ENCODE results near the gene ROCK2. TPM values are rescaled to one million over a fixed set of nuclear protein-coding genes. Genes with fewer than 3 reads are reported as not detected.

Gene ROCK2
- total and polyA plus RNA-seq, 2 of the 8 experiments (the other 6 are each of a cell fraction or from before 2014, with no cell fraction given): 2.7 to 29.0 TPM

GRCh38 chr2:11157731-11158130 is 186.7 kb downstream of the ROCK2 start:
- H3K27ac ChIP-seq (ENCODE audit: low read depth, low read length): no peak overlapping the region
- no peak overlapping the region for H4K5ac ChIP-seq (ENCODE audit: insufficient read length, low read depth, low read length)
- no peaks in the 10 kb centered on the region for H3K9me3 ChIP-seq (ENCODE audit: insufficient read depth in 2 of 2, low read depth in 1 of 2, low read length in 1 of 2)
- no peak overlapping the region for H3K23ac ChIP-seq (ENCODE audit: insufficient read length)
- peaks cover 0 to 13% (median 9%) of the 10 kb centered on the region in 4 experiments; a peak in 5 of 7 replicates for H3K27me3 ChIP-seq (replicated peaks in 1 of 4; ENCODE audit: control insufficient read depth in 3 of 4, extremely low read depth in 1 of 4, insufficient read depth in 3 of 4, low read length in 3 of 4)
- H3K4me2 ChIP-seq (ENCODE audit: insufficient read depth in 1 of 2, low read depth in 2 of 2, low read length in 2 of 2): no peak overlapping the region
- H3K14ac ChIP-seq (ENCODE audit: insufficient read length): no peak overlapping the region
- no peak overlapping the region for H3K4me3 ChIP-seq (ENCODE audit: extremely low read depth in 1 of 4, insufficient read depth in 2 of 4, low read depth in 3 of 4, low read length in 4 of 4)
- H3K36me3 ChIP-seq (ENCODE audit: control insufficient read depth in 2 of 4, insufficient read depth in 4 of 4, low read length in 3 of 4): no peaks in the 10 kb centered on the region
- no peak overlapping the region for H3K4ac ChIP-seq (replicated peaks; ENCODE audit: insufficient read length, low read depth, low read length)
- H4K91ac ChIP-seq (replicated peaks; ENCODE audit: insufficient read length, low read length): no peak overlapping the region
- H2BK20ac ChIP-seq (ENCODE audit: low read length): no peak overlapping the region
- no peaks in the 10 kb centered on the region for H3K79me1 ChIP-seq (ENCODE audit: low read depth, low read length)
- H2BK5ac ChIP-seq (ENCODE audit: low read depth, low read length): no peak overlapping the region
- H4K20me1 ChIP-seq (replicated peaks in 1 of 2; ENCODE audit: control insufficient read depth in 1 of 2, insufficient read depth in 2 of 2, low read length in 2 of 2): no peaks in the 10 kb centered on the region
- no peak overlapping the region for H3K18ac ChIP-seq (ENCODE audit: extremely low read depth, low read length)
- peaks cover 2% of the 10 kb centered on the region; the same call in 1 of the 2 replicates for H3K23me2 ChIP-seq (ENCODE audit: low read depth, low read length)
- no peaks in the 10 kb centered on the region for H3K79me2 ChIP-seq (ENCODE audit: control insufficient read depth in 1 of 2, insufficient read depth in 2 of 2, low read length in 2 of 2)
- no peak overlapping the region for H3K56ac ChIP-seq (replicated peaks; ENCODE audit: insufficient read length, low read depth, low read length)
- no peak overlapping the region for H2AFZ ChIP-seq (ENCODE audit: low read length)
- no peak overlapping the region for H3K9ac ChIP-seq (replicated peaks in 1 of 4; ENCODE audit: extremely low read depth in 1 of 4, low read depth in 3 of 4, low read length in 3 of 4)
- H2BK120ac ChIP-seq (replicated peaks; ENCODE audit: low read depth, low read length): no peak overlapping the region
- WGBS, 2 experiments (ENCODE audit: extremely low coverage in 1 of 2, insufficient coverage in 1 of 2, insufficient read length in 1 of 2, insufficient replicate concordance in 2 of 2, low coverage in 1 of 2, low lambda C conversion rate in 2 of 2, missing lambda C conversion rate in 1 of 2): 85% methylated on average over 4 of the region's 4 CpGs; no CpG with 5 or more reads in 1 of the 2 experiments
- CTCF ChIA-PET (ENCODE audit: partially characterized antibody): interaction anchor here (11.4 kb wide), 1 partner anchor 26 kb away, joined by 111 read pairs; a partner anchor contains a TSS
- peaks cover 0 to 5% (median 4%) of the 10 kb centered on the region in 4 experiments; a peak in 5 of 7 replicates for H3K4me1 ChIP-seq (replicated peaks in 1 of 4; ENCODE audit: control insufficient read depth in 3 of 4, insufficient read depth in 4 of 4, low read length in 3 of 4)
- FAIRE-seq (no peak), DNase-seq (ENCODE audit: low read depth in 1 of 2, low spot score in 2 of 2) (no peak)
- H2AK5ac ChIP-seq (ENCODE audit: low read depth, low read length): no peak overlapping the region
- H2BK15ac ChIP-seq (ENCODE audit: low read length): no peak overlapping the region
- POLR2A ChIA-PET (ENCODE audit: partially characterized antibody): interaction anchor here (1.2 to 4.1 kb wide), 2 partner anchors 24 to 25 kb away, joined by 3 to 20 read pairs; a partner anchor contains a TSS
- no peak overlapping the region for H4K8ac ChIP-seq (ENCODE audit: extremely low read depth, insufficient read depth, low read length)
- H2BK12ac ChIP-seq (ENCODE audit: low read depth, low read length): no peak overlapping the region
- TF ChIP-seq NRF1 (IDR thresholded peaks at IDR 0.05; ENCODE audit: low read depth, low read length) (no peak), TEAD4 (IDR thresholded peaks at IDR 0.05; ENCODE audit: low read depth, low read length) (no peak), ASH2L (IDR thresholded peaks at IDR 0.05; ENCODE audit: low read length) (no peak), RAD21 (IDR thresholded peaks at IDR 0.05 in 1 of 2, conservative IDR thresholded peaks at IDR 0.05 in 1 of 2; ENCODE audit: low read depth in 2 of 2, low read length in 2 of 2) (no peak), CTBP2 (IDR thresholded peaks at IDR 0.05; ENCODE audit: borderline replicate concordance, insufficient read depth, insufficient read length, low read length) (no peak), EGR1 (IDR thresholded peaks at IDR 0.05; ENCODE audit: borderline replicate concordance, low read depth, low read length) (no peak), EZH2 (IDR thresholded peaks at IDR 0.05; ENCODE audit: low read depth, low read length, severe bottlenecking) (no peak), HDAC2 (IDR thresholded peaks at IDR 0.05; ENCODE audit: borderline replicate concordance in 1 of 2, low read depth in 2 of 2, low read length in 2 of 2) (no peak), E2F6 (IDR thresholded peaks at IDR 0.05) (no peak), RXRA (IDR thresholded peaks at IDR 0.05; ENCODE audit: insufficient read depth, low read depth, low read length) (no peak), TBP (IDR thresholded peaks at IDR 0.05; ENCODE audit: low read depth, low read length) (no peak), SP1 (IDR thresholded peaks at IDR 0.05; ENCODE audit: low read depth, low read length) (no peak), POLR2A (IDR thresholded peaks at IDR 0.05; ENCODE audit: control extremely low read depth in 1 of 2, low read depth in 2 of 2, low read length in 2 of 2) (no peak), YY1 (IDR thresholded peaks at IDR 0.05; ENCODE audit: low read depth, low read length) (no peak)

Measured in H1 (cell line).